KMS-11 (cell line): ENCODE measurements around the gene GABRB3.

Experiments
- H2AFZ ChIP-seq: fragments of 200-600 bp; sonication (generic); 2 replicates; pipeline ENCODE4 v1.6.1; 2016; ENCODE audit warnings: antibody characterized with exemption, mixed run types, low read depth
- H3K27ac ChIP-seq: fragments of 200-600 bp; sonication (generic); 2 replicates; pipeline ENCODE4 v1.6.1; 2016; ENCODE audit warnings: mild to moderate bottlenecking, mixed run types
- H3K27me3 ChIP-seq: fragments of 200-600 bp; sonication (generic); 2 replicates; pipeline ENCODE4 v1.6.1; 2017; ENCODE audit warnings: mild to moderate bottlenecking, low read depth, mixed run types, moderate library complexity; ENCODE audit not compliant: insufficient read depth
- H3K36me3 ChIP-seq: fragments of 200-600 bp; sonication (generic); 2 replicates; pipeline ENCODE4 v1.6.1; 2017; ENCODE audit warnings: mild to moderate bottlenecking, mixed run types; ENCODE audit not compliant: insufficient read depth
- H3K4me1 ChIP-seq: fragments of 200-600 bp; sonication (generic); 2 replicates; pipeline ENCODE4 v1.6.1; 2016; ENCODE audit warnings: mild to moderate bottlenecking, low read depth, mixed run types; ENCODE audit not compliant: poor library complexity, severe bottlenecking
- H3K4me2 ChIP-seq: fragments of 200-600 bp; sonication (generic); 2 replicates; pipeline ENCODE4 v1.7.0; 2016; ENCODE audit warnings: mild to moderate bottlenecking, mixed run types
- H3K4me3 ChIP-seq: fragments of 200-600 bp; sonication (generic); IDR thresholded peaks from 2 replicates; pipeline ENCODE4 v1.6.1; 2017; ENCODE audit warnings: low read depth, low read length, mixed read lengths; ENCODE audit not compliant: insufficient read depth
- H3K79me2 ChIP-seq: fragments of 200-600 bp; sonication (generic); 2 replicates; pipeline ENCODE4 v1.6.1; 2016; ENCODE audit warnings: low read depth, mixed run types; ENCODE audit not compliant: insufficient read depth
- H3K9ac ChIP-seq: fragments of 200-600 bp; sonication (generic); 2 replicates; pipeline ENCODE4 v1.6.1; 2016; ENCODE audit warnings: mild to moderate bottlenecking, mixed run types
- H4K20me1 ChIP-seq: fragments of 200-600 bp; sonication (generic); 2 replicates; pipeline ENCODE4 v1.6.1; 2016; ENCODE audit warnings: mild to moderate bottlenecking, mixed run types; ENCODE audit not compliant: insufficient read depth
- CTCF ChIP-seq: fragments of 200-600 bp; sonication (generic); conservative IDR thresholded peaks from 2 replicates; pipeline ENCODE4 v1.6.1; 2017; ENCODE audit warnings: low read depth, mild to moderate bottlenecking, antibody characterized with exemption, low read length, moderate library complexity, mixed read lengths

Gene GABRB3

GRCh38 chr15:26716069-26716468 lies 56.8 kb downstream of the GABRB3 start:
- Histone ChIP-seq H3K27me3 (no peaks in the 10 kb centered on the region), H3K27ac (no peak overlapping the region), H3K79me2 (no peaks in the 10 kb centered on the region), H4K20me1 (no peaks in the 10 kb centered on the region), H2AFZ (no peak overlapping the region), H3K4me1 (no peaks in the 10 kb centered on the region), H3K4me3 (no peak overlapping the region), H3K36me3 (no peaks in the 10 kb centered on the region), H3K9ac (no peak overlapping the region), H3K4me2 (no peak overlapping the region)
- TF ChIP-seq CTCF = no peak

- Histone ChIP-seq H3K4me1 (no peaks in the 10 kb centered on the region), H3K79me2 (no peaks in the 10 kb centered on the region)
- TF ChIP-seq CTCF = no peak
Measured at GRCh38 chr15:26713498-26713897, 59.4 kb downstream of the GABRB3 start.

GRCh38 chr15:26712335-26712734 lies 60.5 kb downstream of the GABRB3 start:
- Histone ChIP-seq H3K4me3 (no peak overlapping the region), H3K36me3 (no peaks in the 10 kb centered on the region), H3K9ac (no peak overlapping the region), H3K27me3 (no peaks in the 10 kb centered on the region), H3K27ac (no peak overlapping the region), H3K4me2 (no peak overlapping the region), H2AFZ (no peak overlapping the region), H3K79me2 (no peaks in the 10 kb centered on the region), H3K4me1 (no peaks in the 10 kb centered on the region), H4K20me1 (no peaks in the 10 kb centered on the region)
- no peak for TF ChIP-seq CTCF

More at GRCh38 chr15:26713498-26713897, 59.4 kb downstream of the GABRB3 start:
- Histone ChIP-seq H2AFZ (no peak overlapping the region), H3K27ac (no peak overlapping the region), H3K36me3 (no peaks in the 10 kb centered on the region), H3K4me2 (no peak overlapping the region), H3K4me3 (no peak overlapping the region), H4K20me1 (no peaks in the 10 kb centered on the region), H3K9ac (no peak overlapping the region), H3K27me3 (no peaks in the 10 kb centered on the region)

GRCh38 chr15:26711445-26711844 lies 61.4 kb downstream of the GABRB3 start:
- Histone ChIP-seq H3K4me3 (no peak overlapping the region), H3K9ac (no peak overlapping the region), H2AFZ (no peak overlapping the region), H3K4me2 (no peak overlapping the region), H3K27ac (no peak overlapping the region), H3K4me1 (no peaks in the 10 kb centered on the region), H3K27me3 (no peaks in the 10 kb centered on the region), H3K36me3 (no peaks in the 10 kb centered on the region), H4K20me1 (no peaks in the 10 kb centered on the region), H3K79me2 (no peaks in the 10 kb centered on the region)
- no peak for TF ChIP-seq CTCF

- Histone ChIP-seq H2AFZ (no peak overlapping the region), H3K4me3 (no peak overlapping the region), H3K27ac (no peak overlapping the region), H3K79me2 (no peaks in the 10 kb centered on the region), H3K4me2 (no peak overlapping the region), H4K20me1 (no peaks in the 10 kb centered on the region), H3K4me1 (no peaks in the 10 kb centered on the region), H3K27me3 (no peaks in the 10 kb centered on the region), H3K36me3 (no peaks in the 10 kb centered on the region), H3K9ac (no peak overlapping the region)
- TF ChIP-seq CTCF = no peak
Measured at GRCh38 chr15:26702381-26702780, 70.5 kb downstream of the GABRB3 start.
